ENCODE results near the gene CLBA1.
A peak's percentile ranks its signal among the peaks of the same experiment; 100 is the strongest.

CLBA1 gene

DNA sequence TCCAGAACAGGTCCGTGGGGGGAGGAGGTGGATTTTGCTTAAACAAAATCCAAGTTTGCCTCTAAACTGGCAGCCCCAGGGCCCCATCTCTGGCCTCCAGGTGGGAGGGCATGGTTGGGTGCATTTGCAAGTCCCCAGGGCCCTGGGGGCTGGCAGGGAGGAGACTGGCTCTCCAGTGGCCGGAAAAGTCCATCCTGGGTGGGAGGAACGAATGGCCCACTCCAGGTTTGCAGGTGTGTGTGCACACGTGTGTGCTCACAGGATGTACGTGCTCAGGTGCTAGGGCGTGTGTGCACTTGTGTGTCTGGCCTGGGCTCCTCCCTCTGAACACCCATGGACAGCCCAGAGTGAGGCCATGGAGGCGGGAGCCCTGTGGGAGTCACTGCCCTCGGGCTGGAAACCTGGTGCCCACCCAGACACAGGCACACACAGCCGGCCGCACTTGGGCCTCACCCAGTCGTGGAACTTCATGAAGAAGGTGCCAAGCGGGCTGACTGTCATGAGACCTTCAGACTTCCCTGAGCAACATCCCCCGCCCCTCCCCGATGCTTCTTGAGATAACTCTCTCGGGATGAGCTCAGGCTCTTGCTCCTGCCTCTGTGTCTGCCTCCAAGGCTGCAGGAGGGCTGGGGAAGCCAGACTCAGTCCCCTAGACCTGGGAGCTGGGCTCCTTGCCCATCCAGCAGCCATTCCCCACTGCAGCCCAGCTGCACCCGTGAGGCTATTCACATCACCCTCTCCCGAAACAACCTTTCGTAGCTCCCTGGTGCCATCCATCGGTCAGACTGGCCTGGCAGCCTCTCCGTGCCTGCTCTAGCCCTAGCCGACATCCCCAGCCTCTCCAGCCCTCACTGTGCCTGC, 16.8 kb upstream of the CLBA1 start:
- DNase-seq: no peak

DNA sequence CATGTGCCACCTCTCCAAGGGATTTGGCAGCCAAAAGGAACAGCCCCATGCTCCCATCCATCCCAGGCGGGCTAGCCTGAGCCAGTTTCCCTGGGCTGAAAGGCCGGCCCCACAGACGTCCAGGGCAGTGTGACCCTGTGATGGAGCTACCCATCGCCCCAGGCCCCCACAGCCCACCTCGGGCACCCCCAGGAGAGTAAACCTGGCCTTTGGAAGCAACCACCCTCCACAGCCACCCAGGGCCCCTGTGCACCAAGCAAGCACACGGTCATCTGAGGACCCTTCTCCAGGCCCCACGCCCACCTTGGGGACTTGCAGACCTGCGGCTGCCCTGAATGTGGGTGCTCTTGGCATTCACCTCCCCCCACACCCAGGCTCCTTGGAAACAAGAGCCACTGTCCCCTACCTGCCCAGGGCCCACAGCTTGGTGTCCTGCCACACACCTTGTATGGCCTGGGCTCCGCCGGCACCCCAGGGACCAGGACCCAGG, 15.8 kb upstream of the CLBA1 start:
- no peak for DNase-seq

DNA sequence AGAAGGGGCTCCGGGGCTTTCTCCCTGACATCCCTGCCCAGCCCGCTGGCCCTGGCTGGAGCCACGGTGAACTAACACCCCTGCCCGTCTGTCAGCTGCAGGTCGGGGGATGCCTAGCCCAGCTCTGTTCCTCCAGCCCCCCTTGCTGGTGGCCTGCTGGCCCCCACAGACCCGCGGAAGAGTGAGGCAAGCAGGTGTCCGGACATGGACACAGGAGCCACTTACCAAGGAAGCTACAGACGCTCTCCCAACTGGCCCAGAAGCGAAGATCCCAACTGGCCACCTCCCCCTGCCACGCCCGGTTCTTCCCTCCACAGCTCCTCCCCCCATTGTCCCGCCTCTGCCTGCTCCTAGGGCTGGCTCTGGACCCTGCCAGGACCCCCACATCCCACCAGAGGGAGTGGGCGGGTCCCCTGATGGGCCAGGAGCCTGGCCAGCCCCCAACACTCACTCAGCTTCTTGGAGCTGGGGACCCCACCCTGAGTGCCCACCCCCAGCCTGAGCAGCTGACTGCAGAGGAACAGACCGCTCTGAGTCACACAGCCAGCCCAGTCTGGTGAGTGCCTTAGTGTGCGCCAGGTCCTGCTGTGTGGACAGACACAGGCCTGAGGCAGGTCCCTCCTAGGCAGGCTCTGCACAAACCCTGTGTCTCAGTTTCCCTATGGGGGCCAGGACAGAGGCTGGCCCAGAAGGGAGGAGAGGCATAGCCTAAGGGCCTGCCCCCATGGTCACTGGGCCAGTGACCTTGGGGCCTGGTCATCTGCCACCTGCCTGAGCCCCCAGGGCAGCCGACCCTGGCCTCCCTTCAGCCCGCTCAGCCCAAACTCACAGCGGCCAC, 15.1 kb upstream of the CLBA1 start:
- no peak for DNase-seq

DNA sequence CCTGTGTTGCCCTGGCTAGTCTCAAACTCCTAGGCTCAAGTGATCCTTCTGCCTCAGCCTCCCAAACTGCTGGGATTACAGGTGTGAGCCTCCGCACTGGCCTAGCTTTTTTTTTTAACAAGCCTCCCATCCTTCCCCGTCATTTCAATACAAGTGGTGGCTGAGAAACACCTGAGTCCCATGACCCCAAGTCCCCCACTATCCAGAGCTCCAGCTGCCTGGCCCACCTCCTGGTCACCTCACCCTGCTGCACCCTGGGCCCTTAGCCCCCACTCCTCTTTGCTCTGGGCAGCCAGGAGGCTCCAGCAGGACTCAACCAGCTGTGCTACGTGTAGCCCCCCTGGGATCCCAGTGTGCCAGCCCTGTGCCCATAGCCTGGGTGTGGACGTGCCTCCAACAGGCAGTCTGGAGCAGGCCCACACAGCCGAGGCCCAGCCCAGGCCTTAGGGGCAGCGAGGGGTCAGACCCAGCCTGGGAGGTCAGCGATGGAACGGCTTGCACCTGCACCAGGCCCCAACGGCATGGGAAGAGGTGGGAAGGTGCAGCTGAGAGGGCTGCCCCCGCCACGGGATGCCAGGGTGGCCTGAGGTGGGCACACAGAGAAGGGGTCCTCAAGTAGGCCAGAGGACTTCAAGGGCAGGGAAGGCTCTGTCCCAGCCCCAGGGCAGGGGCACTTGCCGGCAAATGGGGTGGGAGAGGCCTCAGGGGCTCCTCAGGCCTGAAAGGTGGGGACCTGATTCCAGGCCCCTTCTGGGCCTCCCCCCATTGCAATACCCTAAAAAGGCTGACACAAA, 13.9 kb upstream of the CLBA1 start:
- no peak for DNase-seq

DNA sequence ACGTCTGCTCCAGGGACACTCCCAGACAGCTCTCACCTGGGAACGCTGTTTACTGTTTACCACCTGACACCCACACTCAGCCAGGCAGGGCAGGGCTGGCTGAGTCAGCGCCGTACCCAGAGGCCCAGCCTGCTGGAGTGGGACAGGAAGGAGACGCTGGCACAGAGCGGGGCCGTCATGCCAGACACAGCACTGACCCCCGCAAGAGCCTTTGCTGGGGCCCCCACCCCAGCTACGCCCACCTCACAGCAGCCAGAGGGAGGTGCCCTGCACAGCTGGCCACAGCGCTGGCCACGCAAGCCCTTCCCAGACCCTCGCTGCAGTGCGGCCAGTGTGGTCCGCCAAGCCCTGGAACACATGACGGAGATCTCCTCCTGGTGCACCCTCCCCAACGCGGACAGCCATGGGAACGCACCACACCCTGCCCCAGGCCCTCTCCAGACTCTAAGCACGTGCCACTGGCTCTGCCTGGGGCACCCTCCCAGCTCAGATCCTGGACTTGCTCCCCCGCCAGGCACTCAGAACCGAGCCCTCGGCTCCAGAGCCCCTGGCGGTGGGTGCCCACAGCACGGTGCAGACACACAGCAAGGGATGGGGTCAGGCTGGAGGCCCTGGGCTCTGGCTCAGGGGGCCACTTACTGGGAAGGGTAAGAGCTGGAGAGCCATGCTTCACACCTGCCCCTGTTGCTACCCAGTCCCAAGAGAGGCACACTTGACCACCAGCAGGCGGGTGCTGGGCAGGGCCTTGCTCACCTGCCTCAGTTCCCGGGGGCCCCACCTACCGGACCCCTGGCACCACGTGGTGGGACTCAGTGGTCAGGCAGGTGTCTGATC, 13.1 kb upstream of the CLBA1 start:
- no peak for DNase-seq

DNA sequence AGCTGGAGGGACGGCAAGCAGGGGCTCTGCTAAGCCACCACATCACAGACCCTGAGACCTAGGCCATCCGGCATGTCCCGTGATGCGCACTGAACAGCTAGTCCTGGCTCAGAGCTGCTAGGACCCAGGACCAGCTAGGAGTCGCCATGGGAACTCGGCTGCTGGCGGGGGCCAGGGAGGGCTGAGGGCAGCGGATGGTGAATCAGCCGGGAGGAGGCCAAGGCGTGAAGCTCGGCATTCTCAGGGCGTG, 12.5 kb upstream of the CLBA1 start:
- DNase-seq: no peak

DNA sequence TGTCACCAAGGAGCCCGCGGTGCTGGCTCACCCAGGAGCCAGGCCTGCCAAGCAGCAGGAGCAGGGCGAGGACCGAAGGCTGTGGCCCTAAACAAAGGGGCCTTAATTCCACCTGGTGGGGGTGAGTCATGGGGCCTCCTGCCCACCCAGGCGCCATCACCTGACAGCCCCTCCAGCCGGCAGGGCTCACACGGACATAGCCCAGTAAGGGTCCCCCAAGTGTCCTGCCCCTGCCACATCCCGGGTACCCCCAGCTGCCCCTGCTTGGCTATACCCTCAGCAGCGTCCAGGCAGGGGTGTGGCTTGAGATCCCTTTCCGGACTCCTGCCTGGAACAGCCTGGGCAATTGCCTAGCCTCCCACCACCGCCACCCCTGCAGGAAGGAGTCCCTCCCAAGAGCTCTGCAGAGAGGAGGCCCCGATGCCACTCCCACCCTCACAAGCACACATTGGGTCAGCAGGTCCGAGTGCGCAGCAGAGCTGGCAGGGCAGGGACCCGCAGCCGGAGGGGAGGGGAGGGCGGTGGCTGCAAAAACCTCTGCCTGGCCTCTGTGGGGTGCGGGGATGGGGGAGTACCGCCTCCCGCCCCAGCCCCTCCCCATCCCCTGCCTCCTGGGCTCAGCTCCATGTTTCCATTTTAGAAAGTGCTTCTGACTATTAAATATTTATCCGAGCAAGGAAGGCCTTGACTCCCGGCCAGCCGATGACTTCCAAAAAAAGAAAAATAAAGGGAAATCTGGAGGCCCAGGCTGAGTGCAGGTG, 12.0 kb upstream of the CLBA1 start:
- no peak for DNase-seq

DNA sequence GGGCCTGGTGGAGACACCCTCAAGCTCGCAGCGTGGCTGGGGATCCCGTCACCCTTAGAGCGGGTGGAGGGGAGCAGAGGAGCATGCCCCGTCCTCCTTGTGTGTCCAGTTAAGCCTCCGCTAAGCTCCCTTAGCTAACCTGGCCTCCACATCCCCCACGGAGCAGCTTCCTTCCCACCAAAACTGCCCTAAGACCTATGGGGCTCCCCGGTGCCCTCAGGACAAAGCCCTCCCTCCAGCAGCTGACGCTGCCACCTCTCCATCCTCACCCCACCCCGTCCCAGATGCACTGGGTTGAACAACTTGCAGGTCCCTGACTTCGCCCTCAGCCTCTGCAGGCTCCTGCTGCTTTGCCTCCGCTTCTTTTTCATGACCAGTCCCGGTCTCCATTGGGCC, 11.4 kb upstream of the CLBA1 start:
- no peak for DNase-seq

DNA sequence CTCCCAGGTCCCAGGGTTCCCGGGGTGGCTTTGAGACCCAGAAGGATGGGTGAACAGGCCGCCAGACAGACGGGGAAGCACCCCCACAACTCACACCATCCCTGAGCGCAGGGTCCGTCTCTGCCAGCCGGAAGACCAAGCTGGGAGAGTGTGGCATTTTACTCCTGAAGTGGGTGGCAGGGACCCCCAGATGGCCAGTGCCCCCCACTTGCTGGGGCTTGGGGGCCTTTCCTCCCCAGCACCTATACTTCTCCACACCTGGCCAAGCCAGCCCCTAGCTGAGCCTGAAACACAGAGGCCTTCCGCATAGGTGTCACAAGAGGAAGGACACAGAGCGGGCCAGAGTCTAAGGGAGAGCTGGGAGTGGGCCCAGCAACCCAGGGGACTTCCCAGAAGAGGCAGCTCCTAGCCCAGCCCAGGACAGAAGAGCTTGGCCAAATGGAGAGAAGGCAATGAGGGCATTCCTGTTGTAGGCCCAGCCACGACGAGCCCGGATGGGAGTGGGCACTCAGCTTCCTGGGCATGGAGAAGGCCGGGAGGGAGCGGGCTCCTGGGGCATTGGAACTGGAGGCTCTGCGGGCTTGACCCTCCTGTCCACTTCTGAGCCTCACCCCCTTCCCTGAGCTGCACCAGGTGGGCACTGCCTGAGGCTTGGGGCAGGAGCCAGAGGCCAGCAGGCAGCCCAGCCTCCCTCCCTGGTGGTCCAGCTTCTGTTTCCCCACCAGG, 10.8 kb upstream of the CLBA1 start:
- no peak for DNase-seq

DNA sequence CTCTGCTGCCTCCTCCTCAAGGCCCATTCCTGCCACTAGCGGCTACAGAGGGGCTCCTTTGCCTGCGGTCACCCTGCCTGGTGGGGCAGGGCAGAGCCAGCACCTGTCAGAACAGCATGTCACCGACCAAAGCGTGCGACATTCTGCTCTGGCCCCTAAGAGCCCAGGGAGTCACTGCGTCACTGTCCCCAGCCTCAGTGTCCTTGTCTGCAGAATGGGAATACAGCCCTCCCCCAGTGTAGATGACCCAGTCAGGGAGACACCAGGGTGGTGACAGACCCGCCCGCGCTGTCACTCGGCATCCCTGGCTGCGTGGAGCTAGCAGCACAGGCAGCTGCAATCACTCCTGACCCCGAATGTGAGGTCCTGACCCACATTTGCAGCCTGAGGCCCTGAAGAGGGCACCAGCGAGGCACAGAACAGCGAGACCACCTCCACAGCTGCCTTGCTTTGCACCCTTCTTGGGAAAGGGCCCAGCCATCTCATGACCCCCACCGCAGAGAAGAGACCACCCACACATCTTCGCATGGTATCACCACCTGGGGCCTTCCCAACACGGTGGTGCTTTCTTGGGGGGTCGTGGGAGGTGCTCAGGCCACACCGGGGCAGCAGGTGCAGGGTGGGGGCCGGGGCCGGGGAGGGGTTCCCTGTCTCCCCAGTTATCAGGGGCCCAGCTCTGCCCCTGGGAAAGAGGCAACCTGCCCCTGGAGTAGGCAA, 9.9 kb upstream of the CLBA1 start:
- DNase-seq: no peak

DNA sequence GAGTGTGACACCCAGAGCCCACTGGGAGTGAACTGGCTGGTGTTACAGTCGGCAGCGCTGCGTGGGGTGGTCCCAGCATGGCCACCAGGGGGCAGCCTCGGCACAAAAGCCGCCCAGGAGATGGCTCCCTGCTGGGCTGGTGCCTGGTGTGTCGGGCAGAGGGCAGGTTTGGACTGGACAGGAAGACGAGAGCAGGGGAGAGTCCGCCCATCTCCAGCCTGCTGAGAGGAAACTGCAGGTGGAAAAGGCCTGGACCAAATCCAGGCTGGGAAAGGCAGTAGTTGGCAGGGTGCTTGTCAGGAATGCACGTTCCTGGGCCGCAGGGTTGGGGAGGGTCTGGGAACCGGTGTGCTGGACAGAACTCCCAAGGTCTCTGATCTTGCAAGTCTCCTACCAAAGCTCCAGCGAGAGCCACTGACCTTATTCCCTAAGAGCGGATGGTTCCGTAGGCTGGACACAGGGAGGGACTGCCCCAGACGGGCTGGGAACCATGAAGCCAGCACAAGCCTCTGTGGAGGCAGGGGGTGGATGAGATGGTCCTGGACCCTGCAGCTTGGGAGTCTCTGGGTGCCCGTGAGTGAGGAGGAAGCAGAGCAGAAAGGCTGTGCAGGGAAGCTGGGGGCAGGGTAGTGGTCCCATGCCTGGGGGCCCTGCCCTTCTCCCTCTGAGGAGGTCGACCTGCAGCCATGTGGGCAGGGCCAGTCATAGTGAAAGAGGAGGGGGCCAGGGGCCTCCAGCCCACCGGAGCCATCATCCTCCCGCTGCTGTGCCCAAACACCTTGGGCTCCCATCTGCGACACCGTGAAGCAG, 9.2 kb upstream of the CLBA1 start:
- peak; percentile 75 for DNase-seq

DNA sequence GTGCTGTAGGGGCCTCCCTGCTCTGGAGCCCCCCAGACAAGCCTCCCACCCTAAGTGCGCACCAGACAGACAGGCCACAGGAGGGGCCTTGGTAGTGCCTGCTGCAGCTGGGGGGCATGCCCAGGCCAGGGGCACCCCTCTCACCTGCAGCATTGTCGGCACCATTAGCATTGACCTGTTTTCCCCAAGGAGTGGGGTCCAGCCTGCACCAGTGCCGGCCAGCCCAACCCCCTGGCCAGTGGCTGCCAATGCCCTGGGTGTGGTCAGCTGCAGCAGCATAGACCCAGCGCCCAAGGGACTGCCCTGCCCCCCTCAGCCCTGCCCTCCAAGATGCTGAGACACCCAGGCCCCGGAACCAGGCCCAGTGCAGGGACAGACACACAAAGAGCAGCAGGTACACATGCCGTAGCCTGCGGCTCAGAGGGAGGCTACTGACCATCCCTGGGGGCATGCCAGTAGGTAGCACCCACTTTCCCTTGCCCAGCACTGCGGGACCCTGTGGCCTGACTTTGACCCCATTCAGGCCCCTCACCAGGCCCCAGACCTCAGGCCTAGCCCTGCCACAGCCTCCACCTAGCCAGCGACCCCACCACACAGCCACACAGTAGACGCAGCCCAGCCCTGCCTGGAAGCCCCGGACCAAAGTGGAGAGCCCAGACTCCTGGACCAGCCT, 8.4 kb upstream of the CLBA1 start:
- no peak for DNase-seq

DNA sequence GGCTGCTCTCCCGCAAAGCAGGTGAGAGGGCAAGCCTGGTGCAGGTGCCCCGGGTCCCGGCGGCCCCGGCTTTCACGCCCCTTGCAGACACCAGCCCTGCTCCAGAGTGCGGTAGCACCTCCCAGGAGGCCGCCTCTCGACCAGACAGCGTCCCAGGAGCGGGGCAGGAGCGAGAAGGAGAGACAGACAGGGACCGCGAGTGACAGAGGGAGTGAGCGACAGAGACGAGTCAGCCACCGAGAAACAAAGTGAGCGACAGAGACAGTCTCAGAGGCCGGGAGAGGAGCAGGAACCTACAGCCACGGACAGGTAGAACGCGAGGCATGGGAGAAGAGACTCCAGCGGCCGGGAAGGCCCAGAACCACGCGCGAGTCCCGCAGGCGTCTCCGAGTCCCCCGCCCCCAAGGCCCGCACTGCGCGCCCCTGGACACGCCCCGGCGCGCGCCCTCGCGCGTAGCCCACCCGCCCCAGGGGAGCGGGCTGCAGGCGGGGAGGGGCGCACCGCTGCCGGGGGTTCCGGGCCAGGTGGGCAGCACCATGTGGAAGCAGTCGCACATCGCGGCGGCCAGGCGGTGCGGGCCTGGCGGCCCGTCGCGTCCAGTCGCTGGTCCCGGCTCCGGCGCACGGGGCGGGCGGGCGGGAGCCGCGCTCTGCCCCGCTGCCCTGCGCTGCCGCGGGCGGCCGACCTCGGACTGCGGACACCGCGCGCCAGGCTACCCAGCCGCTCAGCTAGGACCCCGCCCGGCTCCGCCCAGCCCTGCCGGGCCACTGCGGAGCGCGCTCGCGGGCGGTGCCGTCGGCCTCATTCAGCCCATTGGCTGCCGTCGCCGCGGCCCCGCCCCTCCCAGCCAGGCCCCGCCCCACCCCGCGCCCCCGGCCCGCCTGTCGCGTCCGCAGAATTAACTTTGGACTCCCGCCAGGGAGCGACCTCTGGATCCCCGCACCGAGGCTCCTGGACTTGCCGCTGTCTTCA, 7.6 kb upstream of the CLBA1 start, which contains the start of gene AHNAK2:
Gene AHNAK2, minus strand, starts transcription at position 694 of the 973 bp plus-strand sequence. Its CDS starts 137 bp downstream, at position 557.
- DNase-seq: peak; percentile 19

DNA sequence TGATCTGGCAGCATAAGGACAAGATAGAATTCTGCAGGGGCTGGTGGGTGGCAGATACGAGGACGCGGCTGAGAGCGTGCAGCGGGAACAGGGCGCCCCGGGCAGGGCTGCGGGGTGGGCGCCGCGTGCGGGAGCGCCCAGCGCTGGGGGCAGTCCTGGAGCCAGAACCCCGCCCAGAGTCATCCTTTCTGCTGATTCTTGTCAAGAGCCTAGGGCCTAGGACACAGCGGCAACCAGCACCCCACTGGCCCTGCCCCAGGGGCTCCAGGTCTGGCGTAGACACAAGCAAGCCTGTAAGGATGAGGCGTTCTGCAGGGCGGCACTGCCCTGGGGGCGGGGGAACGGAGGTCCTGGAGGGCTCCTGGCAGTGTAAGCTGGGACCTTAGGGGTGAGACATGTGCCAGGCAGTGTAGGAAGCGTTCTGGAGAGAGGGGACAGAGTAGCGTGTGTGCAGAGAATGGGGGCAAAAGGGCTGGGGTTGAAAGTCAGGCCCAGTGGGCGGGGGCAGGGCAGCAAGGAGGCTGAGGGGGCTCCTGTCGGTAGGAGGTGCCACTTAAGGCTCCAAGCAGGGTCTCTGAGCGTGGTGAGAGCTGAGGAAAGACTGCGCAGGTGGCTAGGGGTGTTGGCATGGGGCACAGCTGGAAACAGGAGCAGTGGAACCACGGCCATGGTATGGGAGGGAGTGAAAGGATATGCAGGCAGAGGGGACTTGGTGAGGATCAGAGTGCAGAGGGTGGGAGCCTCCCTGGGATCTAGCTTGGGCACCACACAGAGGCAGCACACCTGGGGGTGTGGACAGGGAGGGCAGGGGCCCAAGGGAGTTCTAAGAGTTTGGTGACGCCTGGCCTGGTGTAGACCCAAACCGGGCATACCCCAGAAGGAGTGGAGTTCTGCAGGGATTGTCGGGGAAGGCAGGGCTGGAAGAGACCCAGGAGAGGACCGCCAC, 6.6 kb upstream of the CLBA1 start:
- DNase-seq: no peak

DNA sequence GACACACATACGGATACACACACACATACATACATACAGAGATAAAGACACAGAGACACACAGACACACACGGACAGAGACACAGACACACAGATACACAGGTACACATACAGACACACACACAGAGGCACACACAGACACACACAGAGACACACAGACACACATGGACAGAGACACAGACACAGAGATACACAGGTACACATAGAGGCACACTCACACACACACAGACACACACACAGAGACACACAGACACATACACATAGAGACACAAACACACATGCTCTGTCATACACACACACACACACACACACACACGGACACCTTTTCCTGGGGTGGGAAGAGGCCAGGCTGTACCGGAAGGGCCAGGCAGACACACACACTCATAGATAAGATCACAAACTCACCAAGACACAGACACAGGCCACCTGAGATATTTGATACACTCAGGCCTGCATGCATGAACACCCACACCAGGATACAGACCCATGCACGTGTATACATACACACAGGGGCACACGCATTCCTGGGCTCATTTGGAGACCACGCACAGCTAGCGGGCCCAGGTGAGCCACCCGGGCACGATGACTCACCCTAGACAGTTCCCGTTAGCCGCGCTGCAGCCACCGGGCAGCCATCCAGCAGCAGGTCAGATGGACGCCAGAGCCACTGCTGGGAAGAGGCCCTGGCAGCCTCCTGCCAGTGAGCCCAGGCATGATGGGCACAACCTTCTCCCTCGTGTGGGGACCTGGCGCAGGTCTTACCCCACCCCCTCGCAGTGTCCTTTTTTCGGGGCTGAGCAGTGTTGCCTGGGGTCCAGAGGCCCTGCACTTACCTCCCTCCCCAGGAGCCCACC, 5.6 kb upstream of the CLBA1 start:
- DNase-seq: no peak
